Measurements from ENCODE around the gene GRIK4. TPM values are rescaled to one million over a fixed set of nuclear protein-coding genes. Genes with fewer than 3 reads are reported as not detected.

GRIK4 gene
- total and polyA plus RNA-seq, 4 donors = 0.41 to 4.9 (median 1.7) TPM

GRCh38 chr11:120746836-120747609, 235.5 kb downstream of the GRIK4 start:
- DNase-seq = peak; percentile 24 to 68 (median 45)
- WGBS, 2 donors = 69 to 75% methylated on average over 12 of the region's 12 CpGs
- H3K27me3 ChIP-seq (ENCODE audit: control insufficient read depth in 3 of 3, insufficient read depth in 3 of 3, low read length in 2 of 3) = no peaks in the 10 kb centered on the region
- peaks cover 0 to 3% (median under 1%) of the 10 kb centered on the region in 4 donors for H3K9me3 ChIP-seq (ENCODE audit: control insufficient read depth in 4 of 4, insufficient read depth in 3 of 4, low read length in 3 of 4)
- H3K4me1 ChIP-seq (ENCODE audit: control insufficient read depth in 5 of 5, insufficient read depth in 5 of 5, low read length in 5 of 5) = peaks cover 0 to 13% (median 0%) of the 10 kb centered on the region in 5 donors
- no peak for TF ChIP-seq CTCF (IDR thresholded peaks at IDR 0.05; ENCODE audit: control extremely low read depth, extremely low read depth)
- H3K9ac ChIP-seq (ENCODE audit: insufficient read depth in 1 of 2, low read length in 2 of 2) = no peak overlapping the region
- no peak overlapping the region for H3K27ac ChIP-seq (ENCODE audit: low read depth in 1 of 2, low read length in 1 of 2)
- H3K4me3 ChIP-seq = no peak overlapping the region
- no peaks in the 10 kb centered on the region for H3K36me3 ChIP-seq (ENCODE audit: control insufficient read depth in 4 of 4, insufficient read depth in 4 of 4, low read length in 4 of 4)
- no peak for ATAC-seq (ENCODE audit: insufficient read depth, low FRiP score)

GRCh38 chr11:120747850-120748814, 236.6 kb downstream of the GRIK4 start:
- Histone ChIP-seq H3K27me3 (ENCODE audit: control insufficient read depth in 3 of 3, insufficient read depth in 3 of 3, low read length in 2 of 3) (no peaks in the 10 kb centered on the region), H3K36me3 (ENCODE audit: control insufficient read depth in 4 of 4, insufficient read depth in 4 of 4, low read length in 4 of 4) (no peaks in the 10 kb centered on the region), H3K4me1 (ENCODE audit: control insufficient read depth in 5 of 5, insufficient read depth in 5 of 5, low read length in 5 of 5) (peaks cover 0 to 13% (median 0%) of the 10 kb centered on the region in 5 donors), H3K9me3 (ENCODE audit: control insufficient read depth in 4 of 4, insufficient read depth in 3 of 4, low read length in 3 of 4) (peaks cover 0 to 3% (median under 1%) of the 10 kb centered on the region in 4 donors), H3K27ac (ENCODE audit: low read depth in 1 of 2, low read length in 1 of 2) (no peak overlapping the region), H3K4me3 (no peak overlapping the region), H3K9ac (ENCODE audit: insufficient read depth in 1 of 2, low read length in 2 of 2) (no peak overlapping the region)
- no peak for TF ChIP-seq CTCF (IDR thresholded peaks at IDR 0.05; ENCODE audit: control extremely low read depth, extremely low read depth)
- peak in 2 of 3 donors; percentile 12 to 39 for DNase-seq
- 60 to 66% methylated on average over 12 of the region's 12 CpGs for WGBS, 2 donors
- no peak for ATAC-seq (ENCODE audit: insufficient read depth, low FRiP score)

GRCh38 chr11:120749395-120749794, 237.8 kb downstream of the GRIK4 start:
- Histone ChIP-seq H3K4me3 (no peak overlapping the region), H3K4me1 (ENCODE audit: control insufficient read depth in 5 of 5, insufficient read depth in 5 of 5, low read length in 5 of 5) (peaks cover 0 to 13% (median 0%) of the 10 kb centered on the region in 5 donors), H3K9ac (ENCODE audit: insufficient read depth in 1 of 2, low read length in 2 of 2) (no peak overlapping the region), H3K27ac (ENCODE audit: low read depth in 1 of 2, low read length in 1 of 2) (no peak overlapping the region), H3K9me3 (ENCODE audit: control insufficient read depth in 4 of 4, insufficient read depth in 3 of 4, low read length in 3 of 4) (peaks cover 0 to 3% (median under 1%) of the 10 kb centered on the region in 4 donors), H3K36me3 (ENCODE audit: control insufficient read depth in 4 of 4, insufficient read depth in 4 of 4, low read length in 4 of 4) (no peaks in the 10 kb centered on the region), H3K27me3 (ENCODE audit: control insufficient read depth in 3 of 3, insufficient read depth in 3 of 3, low read length in 2 of 3) (no peaks in the 10 kb centered on the region)
- DNase-seq = no peak
- 82 to 84% methylated on average over 4 of the region's 4 CpGs for WGBS, 2 donors
- no peak for TF ChIP-seq CTCF (IDR thresholded peaks at IDR 0.05; ENCODE audit: control extremely low read depth, extremely low read depth)
- ATAC-seq (ENCODE audit: insufficient read depth, low FRiP score) = no peak

Data from lung (tissue), 12 donors.